HCT116 (cell line): ENCODE data around the gene ERBB4. TPM values are rescaled to one million over a fixed set of nuclear protein-coding genes. Genes with fewer than 3 reads are reported as not detected.

Source experiments
- ATAC-seq: fragments of 200-7000 bp; cut with Tn5 transposase; 2 replicates; pipeline ENCODE4 v1.9.1; 2020; ENCODE audit warnings: mild to moderate bottlenecking, moderate library complexity
- BruUV-seq: library from RNA; stranded (reverse); fragments of 400-500 nt; replicated peaks from 2 replicates; lab custom pipeline; 2021; lab: Mats Ljungman, UMichigan
- CTCF ChIA-PET: fragments of 300-600 bp; sonication (Branson Sonifier 250); formaldehyde crosslinking; loops from one replicate; lab custom pipeline; 2021; ENCODE audit warnings: antibody characterized with exemption; lab: Charles Lee
- POLR2A ChIA-PET: fragments of 300-600, 350-600 bp; sonication (Branson Sonifier 250); formaldehyde crosslinking; loops from one replicate; lab custom pipeline; 2021; ENCODE audit warnings: antibody characterized with exemption; lab: Charles Lee
- RAD21 ChIA-PET, 2 experiments: fragments of 300-600 bp; sonication (Branson Sonifier 250); formaldehyde crosslinking; loops; one replicate each; lab custom pipeline; 2023; ENCODE audit warnings: low total read pairs in 2 of 2; ENCODE audit not compliant: uncharacterized antibody in 2 of 2, unreplicated experiment in 2 of 2, low non-redundant PET in 1 of 2; lab: Charles Lee
- DNase-seq: peaks from one replicate; pipeline ENCODE4 v3.0.0-alpha.2; 2010; ENCODE audit warnings: low read depth, low spot score
- H2AFZ ChIP-seq: fragments of 200-600 bp; shearing (Covaris generic), sonication (generic); 2 replicates; pipeline ENCODE4 v1.6.1; 2017; ENCODE audit warnings: low read depth, mixed run types, mixed read lengths, antibody characterized with exemption, low read length; ENCODE audit not compliant: poor library complexity, severe bottlenecking
- H3K27ac ChIP-seq: 2 replicates; pipeline ENCODE4 v1.5.1; 2012; ENCODE audit warnings: low read depth, low read length
- H3K27me3 ChIP-seq: fragments of 200-600 bp; sonication (generic); 2 replicates; pipeline ENCODE4 v1.6.1; 2016; ENCODE audit warnings: mixed run types, low read length, mixed read lengths; ENCODE audit not compliant: insufficient read depth
- H3K36me3 ChIP-seq, 2 experiments: fragments of 200-500 bp in 1 of 2; fragments of 200-600 bp in 1 of 2; sonication (Bioruptor generic) in 1 of 2; sonication (generic) in 1 of 2; 2 replicates each; pipeline versions ENCODE4 v1.5.1 to v1.6.1; 2014 to 2016; ENCODE audit warnings: low read length in 2 of 2, inconsistent platforms in 1 of 2, mixed read lengths in 1 of 2, mixed run types in 1 of 2; ENCODE audit not compliant: insufficient read depth in 2 of 2, control insufficient read depth in 1 of 2
- H3K4me1 ChIP-seq, 2 experiments: fragments of 200-600 bp in 1 of 2; sonication (generic) in 1 of 2; 2 replicates each; pipeline versions ENCODE4 v1.5.1 to v1.6.1; 2012 to 2017; ENCODE audit warnings: low read length in 2 of 2, inconsistent platforms in 1 of 2, mild to moderate bottlenecking in 1 of 2, mixed read lengths in 1 of 2, mixed run types in 1 of 2, moderate library complexity in 1 of 2; ENCODE audit not compliant: insufficient read depth in 2 of 2, control insufficient read depth in 1 of 2
- H3K4me2 ChIP-seq: fragments of 200-600 bp; sonication (generic); 2 replicates; pipeline ENCODE4 v1.6.1; 2017; ENCODE audit warnings: mixed run types, low read length, mixed read lengths
- H3K4me3 ChIP-seq, 2 experiments: fragments of 200-600 bp in 1 of 2; sonication (generic) in 1 of 2; replicated peaks in 1 of 2; 2 replicates each; pipeline ENCODE4 v1.5.1; 2011 to 2016; ENCODE audit warnings: low read length in 2 of 2, control low read depth in 1 of 2, low read depth in 1 of 2, mild to moderate bottlenecking in 1 of 2, mixed read lengths in 1 of 2, mixed run types in 1 of 2
- H3K79me2 ChIP-seq: fragments of 200-600 bp; sonication (generic); 2 replicates; pipeline ENCODE4 v1.6.1; 2017; ENCODE audit warnings: mild to moderate bottlenecking, mixed run types, low read length, moderate library complexity, mixed read lengths; ENCODE audit not compliant: insufficient read depth
- H3K9ac ChIP-seq: fragments of 200-600 bp; sonication (generic); 2 replicates; pipeline ENCODE4 v1.6.1; 2016; ENCODE audit warnings: low read length, mixed read lengths
- H3K9me2 ChIP-seq: fragments of 200-600 bp; sonication (generic), shearing (Covaris generic); 2 replicates; pipeline ENCODE4 v1.6.1; 2017; ENCODE audit warnings: mixed run types, mild to moderate bottlenecking, moderate library complexity; ENCODE audit not compliant: insufficient read depth
- H3K9me3 ChIP-seq, 2 experiments: fragments of 200-500 bp in 1 of 2; fragments of 200-600 bp in 1 of 2; sonication (Bioruptor generic) in 1 of 2; sonication (generic) in 1 of 2; 2 replicates each; pipeline ENCODE4 v1.6.1; 2014 to 2017; ENCODE audit warnings: low read length in 2 of 2, mixed read lengths in 2 of 2, inconsistent platforms in 1 of 2, low read depth in 1 of 2, mild to moderate bottlenecking in 1 of 2, mixed run types in 1 of 2, moderate library complexity in 1 of 2; ENCODE audit not compliant: control insufficient read depth in 1 of 2, insufficient read depth in 1 of 2
- H4K20me1 ChIP-seq: fragments of 200-600 bp; sonication (generic), shearing (Covaris generic); 2 replicates; pipeline ENCODE4 v1.6.1; 2017; ENCODE audit warnings: mixed run types, mild to moderate bottlenecking, moderate library complexity; ENCODE audit not compliant: insufficient read depth
- CEBPB ChIP-seq: IDR thresholded peaks from 2 replicates; pipeline ENCODE4 v1.6.1; 2012; ENCODE audit warnings: low read depth
- EGR1 ChIP-seq: IDR thresholded peaks from 2 replicates; pipeline ENCODE4 v1.6.1; 2012; ENCODE audit warnings: low read depth
- ELF1 ChIP-seq: IDR thresholded peaks from 2 replicates; pipeline ENCODE4 v1.6.1; 2012; ENCODE audit warnings: low read depth, borderline replicate concordance
- EZH2 ChIP-seq: fragments of 200-600 bp; sonication (generic); IDR thresholded peaks from 2 replicates; pipeline ENCODE4 v1.6.1; 2017; ENCODE audit warnings: antibody characterized with exemption, mixed run types
- EZH2phosphoT487 ChIP-seq: fragments of 200-600 bp; IDR thresholded peaks from 2 replicates; pipeline ENCODE4 v1.6.1; 2018; ENCODE audit warnings: antibody characterized with exemption, borderline replicate concordance
- FOSL1 ChIP-seq: IDR thresholded peaks from 2 replicates; pipeline ENCODE4 v1.6.1; 2012; ENCODE audit warnings: low read depth
- JUND ChIP-seq: IDR thresholded peaks from 2 replicates; pipeline ENCODE4 v1.6.1; 2012
- POLR2A ChIP-seq: IDR thresholded peaks from 2 replicates; pipeline ENCODE4 v1.7.0; 2011; ENCODE audit warnings: borderline replicate concordance; ENCODE audit not compliant: insufficient read depth, insufficient read length; ENCODE audit errors: extremely low read depth
- POLR2AphosphoS5 ChIP-seq: IDR thresholded peaks from 2 replicates; pipeline ENCODE4 v1.6.1; 2011; ENCODE audit warnings: mild to moderate bottlenecking, low read depth, low read length, moderate library complexity
- RAD21 ChIP-seq: IDR thresholded peaks from 2 replicates; pipeline ENCODE4 v1.6.1; 2012; ENCODE audit warnings: low read depth, mild to moderate bottlenecking
- SP1 ChIP-seq: IDR thresholded peaks from 2 replicates; pipeline ENCODE4 v1.6.1; 2012; ENCODE audit warnings: low read depth
- SRF ChIP-seq: IDR thresholded peaks from 2 replicates; pipeline ENCODE4 v1.6.1; 2012; ENCODE audit warnings: low read depth
- TCF7L2 ChIP-seq: IDR thresholded peaks from 2 replicates; pipeline ENCODE4 v1.7.0; 2011; ENCODE audit warnings: borderline replicate concordance, inconsistent platforms; ENCODE audit not compliant: insufficient read depth, insufficient read length; ENCODE audit errors: extremely low read depth
- YY1 ChIP-seq: IDR thresholded peaks from 2 replicates; pipeline ENCODE4 v1.6.1; 2011; ENCODE audit warnings: low read length, low read depth, moderate library complexity, mild to moderate bottlenecking; ENCODE audit not compliant: insufficient replicate concordance; ENCODE audit errors: extremely low read depth
- ZFX ChIP-seq: fragments of 450-650 bp; IDR thresholded peaks from 2 replicates; pipeline ENCODE4 v1.6.1; 2017
- ZNF274 ChIP-seq: fragments of 200-500 bp; sonication (Bioruptor generic); IDR thresholded peaks from 2 replicates; pipeline ENCODE4 v1.6.1; 2014; ENCODE audit warnings: mild to moderate bottlenecking, low read depth, low read length, inconsistent platforms
- intact Hi-C: fragments of 100-400 bp; cut with micrococcal nuclease; formaldehyde crosslinking; loops from 2 replicates; pipeline ENCODE4 v1.10.0; 2022
- total RNA-seq: library from RNA; stranded (reverse); gene quantifications from one replicate; pipeline ENCODE4 v1.2.1, GENCODE V29; 2021; ENCODE audit not compliant: unreplicated experiment
- TF ChIP-seq, protein P1 (sequence below): IDR thresholded peaks from 2 replicates; pipeline ENCODE4 v1.6.1; 2012
- TF ChIP-seq, protein P2 (sequence below): IDR thresholded peaks from 2 replicates; pipeline ENCODE4 v1.6.1; 2011; ENCODE audit warnings: mild to moderate bottlenecking, low read length, moderate library complexity; ENCODE audit not compliant: insufficient replicate concordance; ENCODE audit errors: extremely low read depth
- TF ChIP-seq, protein P3 (sequence below): IDR thresholded peaks from 2 replicates; pipeline ENCODE4 v1.6.1; 2012; ENCODE audit warnings: low read depth

ERBB4 gene
- total RNA-seq, 1 experiment from 2014 or later, result 0.10 TPM

DNA sequence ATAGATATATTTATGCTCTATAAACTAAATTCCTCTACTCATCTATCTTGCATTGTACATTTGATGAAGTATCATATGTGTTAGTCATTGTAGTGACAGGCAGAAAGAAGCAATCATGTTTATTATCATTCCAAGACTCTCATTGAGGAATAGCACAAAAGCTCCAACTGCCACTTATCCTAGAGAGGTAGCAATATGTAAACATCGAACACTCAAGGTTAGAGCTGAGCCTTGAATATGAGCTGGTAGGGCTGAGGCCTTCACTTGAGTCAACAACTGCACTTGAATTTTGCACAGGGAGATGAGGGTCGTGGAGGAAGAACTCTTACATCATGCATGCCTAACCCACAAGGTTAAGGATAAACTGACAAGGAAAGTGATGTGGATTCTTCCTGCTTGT is 1081.3 kb downstream of the ERBB4 start:
- no peak overlapping the region for H3K4me2 ChIP-seq
- no peak for ATAC-seq
- H4K20me1 ChIP-seq, result no peaks in the 10 kb centered on the region
- H3K36me3 ChIP-seq, result no peaks in the 10 kb centered on the region
- BruUV-seq, result no TSS peak
- ChIA-PET CTCF (no interaction called here), POLR2A (no interaction called here), RAD21 (no interaction called here)
- H2AFZ ChIP-seq, result no peak overlapping the region
- no peaks in the 10 kb centered on the region for H3K9me2 ChIP-seq
- no peak overlapping the region for H3K4me3 ChIP-seq
- H3K4me1 ChIP-seq, result no peaks in the 10 kb centered on the region
- intact Hi-C loops, result no loop called here
- TF ChIP-seq SP1, result no peak
- TF ChIP-seq CEBPB, result no peak
- TF ChIP-seq, protein P1, sequence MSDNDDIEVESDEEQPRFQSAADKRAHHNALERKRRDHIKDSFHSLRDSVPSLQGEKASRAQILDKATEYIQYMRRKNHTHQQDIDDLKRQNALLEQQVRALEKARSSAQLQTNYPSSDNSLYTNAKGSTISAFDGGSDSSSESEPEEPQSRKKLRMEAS, result no peak
- no peak for TF ChIP-seq ZNF274
- no peak for TF ChIP-seq EZH2
- TF ChIP-seq ZFX, result no peak
- TF ChIP-seq POLR2AphosphoS5, result no peak
- no peak for TF ChIP-seq ELF1
- no peak for TF ChIP-seq SRF
- TF ChIP-seq, protein P2, sequence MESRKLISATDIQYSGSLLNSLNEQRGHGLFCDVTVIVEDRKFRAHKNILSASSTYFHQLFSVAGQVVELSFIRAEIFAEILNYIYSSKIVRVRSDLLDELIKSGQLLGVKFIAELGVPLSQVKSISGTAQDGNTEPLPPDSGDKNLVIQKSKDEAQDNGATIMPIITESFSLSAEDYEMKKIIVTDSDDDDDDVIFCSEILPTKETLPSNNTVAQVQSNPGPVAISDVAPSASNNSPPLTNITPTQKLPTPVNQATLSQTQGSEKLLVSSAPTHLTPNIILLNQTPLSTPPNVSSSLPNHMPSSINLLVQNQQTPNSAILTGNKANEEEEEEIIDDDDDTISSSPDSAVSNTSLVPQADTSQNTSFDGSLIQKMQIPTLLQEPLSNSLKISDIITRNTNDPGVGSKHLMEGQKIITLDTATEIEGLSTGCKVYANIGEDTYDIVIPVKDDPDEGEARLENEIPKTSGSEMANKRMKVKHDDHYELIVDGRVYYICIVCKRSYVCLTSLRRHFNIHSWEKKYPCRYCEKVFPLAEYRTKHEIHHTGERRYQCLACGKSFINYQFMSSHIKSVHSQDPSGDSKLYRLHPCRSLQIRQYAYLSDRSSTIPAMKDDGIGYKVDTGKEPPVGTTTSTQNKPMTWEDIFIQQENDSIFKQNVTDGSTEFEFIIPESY, result no peak
- no peak for TF ChIP-seq RAD21
- TF ChIP-seq EGR1, result no peak
- TF ChIP-seq, protein P3, sequence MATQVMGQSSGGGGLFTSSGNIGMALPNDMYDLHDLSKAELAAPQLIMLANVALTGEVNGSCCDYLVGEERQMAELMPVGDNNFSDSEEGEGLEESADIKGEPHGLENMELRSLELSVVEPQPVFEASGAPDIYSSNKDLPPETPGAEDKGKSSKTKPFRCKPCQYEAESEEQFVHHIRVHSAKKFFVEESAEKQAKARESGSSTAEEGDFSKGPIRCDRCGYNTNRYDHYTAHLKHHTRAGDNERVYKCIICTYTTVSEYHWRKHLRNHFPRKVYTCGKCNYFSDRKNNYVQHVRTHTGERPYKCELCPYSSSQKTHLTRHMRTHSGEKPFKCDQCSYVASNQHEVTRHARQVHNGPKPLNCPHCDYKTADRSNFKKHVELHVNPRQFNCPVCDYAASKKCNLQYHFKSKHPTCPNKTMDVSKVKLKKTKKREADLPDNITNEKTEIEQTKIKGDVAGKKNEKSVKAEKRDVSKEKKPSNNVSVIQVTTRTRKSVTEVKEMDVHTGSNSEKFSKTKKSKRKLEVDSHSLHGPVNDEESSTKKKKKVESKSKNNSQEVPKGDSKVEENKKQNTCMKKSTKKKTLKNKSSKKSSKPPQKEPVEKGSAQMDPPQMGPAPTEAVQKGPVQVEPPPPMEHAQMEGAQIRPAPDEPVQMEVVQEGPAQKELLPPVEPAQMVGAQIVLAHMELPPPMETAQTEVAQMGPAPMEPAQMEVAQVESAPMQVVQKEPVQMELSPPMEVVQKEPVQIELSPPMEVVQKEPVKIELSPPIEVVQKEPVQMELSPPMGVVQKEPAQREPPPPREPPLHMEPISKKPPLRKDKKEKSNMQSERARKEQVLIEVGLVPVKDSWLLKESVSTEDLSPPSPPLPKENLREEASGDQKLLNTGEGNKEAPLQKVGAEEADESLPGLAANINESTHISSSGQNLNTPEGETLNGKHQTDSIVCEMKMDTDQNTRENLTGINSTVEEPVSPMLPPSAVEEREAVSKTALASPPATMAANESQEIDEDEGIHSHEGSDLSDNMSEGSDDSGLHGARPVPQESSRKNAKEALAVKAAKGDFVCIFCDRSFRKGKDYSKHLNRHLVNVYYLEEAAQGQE, result no peak
- no peak for TF ChIP-seq TCF7L2
- TF ChIP-seq FOSL1, result no peak
- no peak for TF ChIP-seq EZH2phosphoT487
- TF ChIP-seq JUND, result no peak
- TF ChIP-seq YY1, result no peak
- TF ChIP-seq POLR2A, result no peak
- H3K9ac ChIP-seq, result no peak overlapping the region
- DNase-seq, result no peak
- H3K27ac ChIP-seq, result no peak overlapping the region
- H3K27me3 ChIP-seq, result no peaks in the 10 kb centered on the region
- no peaks in the 10 kb centered on the region for H3K9me3 ChIP-seq
- no peaks in the 10 kb centered on the region for H3K79me2 ChIP-seq
